DND-41 (cell line): ENCODE data around the gene MTG1.

ENCODE experiments used
- EZH2 ChIP-seq: IDR thresholded peaks from 3 replicates; pipeline ENCODE4 v1.6.1; 2012; ENCODE audit warnings: borderline replicate concordance, low read depth, mild to moderate bottlenecking, moderate library complexity, low read length, inconsistent platforms; ENCODE audit not compliant: severe bottlenecking
- TF ChIP-seq, protein P1 (sequence below): IDR thresholded peaks from 2 replicates; pipeline ENCODE4 v1.5.1; 2012; ENCODE audit warnings: borderline replicate concordance, low read length, moderate library complexity, mild to moderate bottlenecking; ENCODE audit not compliant: poor library complexity, severe bottlenecking; ENCODE audit errors: extremely low read depth

DNA sequence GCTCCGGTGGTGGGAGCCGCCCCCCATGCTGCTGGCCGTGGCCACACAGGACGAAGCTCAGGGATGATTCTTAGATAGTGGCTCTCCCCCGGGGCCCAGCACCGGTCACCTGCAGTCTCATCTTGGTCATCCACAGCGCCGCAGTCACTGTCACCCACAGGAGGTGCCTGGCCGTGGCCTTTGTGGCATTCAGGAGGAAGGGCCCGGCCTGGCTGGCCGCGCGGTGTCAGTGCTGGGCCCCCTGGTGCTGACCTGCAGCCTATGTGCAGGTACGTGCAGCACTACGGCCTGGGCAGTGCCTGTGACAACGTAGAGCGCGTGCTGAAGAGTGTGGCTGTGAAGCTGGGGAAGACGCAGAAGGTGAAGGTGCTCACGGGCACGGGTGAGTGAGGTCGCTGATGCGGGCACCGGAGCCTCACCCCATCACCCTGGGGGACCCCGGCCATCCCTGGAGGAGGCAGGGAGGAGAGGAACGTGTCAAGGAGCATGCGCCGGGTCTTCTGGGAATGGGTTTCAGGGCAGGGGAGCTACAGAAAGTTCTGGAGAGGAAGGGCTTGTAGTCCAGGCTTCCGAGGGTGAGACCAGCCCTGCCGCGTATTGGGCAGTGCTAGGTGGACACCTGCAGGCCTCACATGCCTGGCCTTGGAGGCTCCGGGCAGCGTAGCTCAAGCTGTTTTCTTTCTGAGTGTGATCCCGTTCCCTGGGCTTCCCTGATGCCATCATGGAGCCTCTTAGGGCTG, 25.4 kb downstream of the MTG1 start:
- TF ChIP-seq, protein P1, sequence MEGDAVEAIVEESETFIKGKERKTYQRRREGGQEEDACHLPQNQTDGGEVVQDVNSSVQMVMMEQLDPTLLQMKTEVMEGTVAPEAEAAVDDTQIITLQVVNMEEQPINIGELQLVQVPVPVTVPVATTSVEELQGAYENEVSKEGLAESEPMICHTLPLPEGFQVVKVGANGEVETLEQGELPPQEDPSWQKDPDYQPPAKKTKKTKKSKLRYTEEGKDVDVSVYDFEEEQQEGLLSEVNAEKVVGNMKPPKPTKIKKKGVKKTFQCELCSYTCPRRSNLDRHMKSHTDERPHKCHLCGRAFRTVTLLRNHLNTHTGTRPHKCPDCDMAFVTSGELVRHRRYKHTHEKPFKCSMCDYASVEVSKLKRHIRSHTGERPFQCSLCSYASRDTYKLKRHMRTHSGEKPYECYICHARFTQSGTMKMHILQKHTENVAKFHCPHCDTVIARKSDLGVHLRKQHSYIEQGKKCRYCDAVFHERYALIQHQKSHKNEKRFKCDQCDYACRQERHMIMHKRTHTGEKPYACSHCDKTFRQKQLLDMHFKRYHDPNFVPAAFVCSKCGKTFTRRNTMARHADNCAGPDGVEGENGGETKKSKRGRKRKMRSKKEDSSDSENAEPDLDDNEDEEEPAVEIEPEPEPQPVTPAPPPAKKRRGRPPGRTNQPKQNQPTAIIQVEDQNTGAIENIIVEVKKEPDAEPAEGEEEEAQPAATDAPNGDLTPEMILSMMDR = no peak
- no peak for TF ChIP-seq EZH2
